Activated CD8-positive, alpha-beta memory T cell treated with anti-CD3 and anti-CD28 coated beads for 1 hour (primary cell): ENCODE data around the gene GATA5.

Experiments
- DNase-seq, 2 donors: peaks; one replicate each; pipeline ENCODE4 v3.0.0-alpha.2; 2020; ENCODE audit warnings: low read depth in 1 of 2; ENCODE audit errors: extremely low read depth in 1 of 2

GATA5 gene

DNA sequence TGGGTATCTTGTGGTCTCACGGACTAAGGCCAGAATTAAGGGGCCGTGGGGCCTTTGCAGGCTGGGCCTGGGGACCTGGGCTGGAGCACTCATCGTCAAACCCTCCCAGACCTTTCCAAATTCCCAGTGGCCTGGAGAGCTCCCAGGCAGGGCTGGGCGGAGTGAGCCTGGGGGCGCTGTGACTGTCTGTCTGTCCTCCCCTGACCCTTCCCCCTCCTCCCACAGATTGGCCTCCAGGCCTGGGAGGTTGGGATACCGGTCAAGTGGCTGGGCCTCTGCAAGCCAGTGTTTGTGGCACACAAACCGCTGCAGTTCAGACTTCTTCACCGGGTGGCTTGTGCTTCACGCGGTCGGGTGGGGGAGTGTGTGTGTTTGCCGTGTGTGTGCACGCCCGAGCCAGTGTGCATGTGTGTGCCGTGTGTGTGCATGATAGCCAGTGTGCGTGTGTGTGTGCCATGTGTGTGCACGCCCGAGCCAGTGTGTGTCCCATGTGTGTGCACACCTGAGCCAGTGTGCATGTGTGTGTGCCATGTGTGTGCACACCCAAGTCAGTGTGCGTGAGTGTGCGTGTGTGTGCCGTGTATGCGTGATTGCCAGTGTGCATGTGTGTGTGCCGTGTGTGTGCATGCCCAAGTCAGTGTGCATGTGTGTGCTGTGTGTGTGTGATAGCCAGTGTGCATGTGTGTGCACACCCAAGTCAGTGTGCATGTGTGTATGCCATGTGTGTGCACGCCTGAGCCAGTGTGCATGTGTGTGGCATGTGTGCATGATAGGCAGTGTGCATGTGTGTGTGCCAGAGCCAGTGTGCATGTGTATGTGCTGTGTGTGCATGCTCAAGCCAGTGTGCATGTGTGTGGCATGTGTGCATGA is 54.7 kb downstream of the GATA5 start:
- DNase-seq, result no peak

GRCh38 chr20:62419759-62420158 is 56.0 kb downstream of the GATA5 start:
- DNase-seq, result no peak

DNA sequence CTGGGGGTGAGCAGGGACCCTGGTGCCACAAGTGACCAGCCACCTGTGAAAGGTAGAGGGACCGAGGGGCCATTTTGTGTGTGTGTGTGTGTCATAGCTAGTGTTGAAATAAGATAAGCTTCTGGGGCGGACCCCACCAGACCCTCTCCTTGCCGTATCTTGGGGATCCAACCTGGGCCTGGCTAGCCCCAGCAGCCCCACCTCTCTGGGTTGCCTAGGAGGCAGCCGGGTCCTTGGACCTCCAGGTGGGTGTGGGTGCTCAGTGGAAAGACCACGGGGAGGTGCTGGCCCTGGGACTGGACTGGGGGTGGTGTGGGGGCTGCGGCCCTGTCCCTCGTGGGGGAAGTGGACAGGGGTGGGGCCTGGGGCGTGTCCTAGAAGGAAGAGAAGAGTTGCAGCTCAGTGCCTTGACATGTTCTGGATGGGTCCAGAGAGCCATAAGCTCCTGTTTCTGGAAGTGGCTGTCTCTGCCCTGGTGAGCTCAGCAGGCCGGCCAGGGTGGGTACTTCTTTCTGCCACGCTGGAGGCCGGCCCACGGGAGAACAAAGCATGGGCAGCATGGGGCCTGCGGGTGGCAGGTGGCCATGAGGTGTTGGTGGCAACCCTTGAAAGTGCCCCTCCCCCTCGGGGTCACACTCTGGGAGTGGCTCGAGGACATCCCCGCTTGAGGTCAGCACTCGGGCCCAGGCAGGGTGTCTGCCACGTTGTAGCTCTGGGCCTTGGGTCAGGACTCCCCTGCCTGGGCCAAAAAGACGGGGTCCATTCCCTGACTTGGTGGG is 56.9 kb downstream of the GATA5 start:
- DNase-seq, result no peak

- DNase-seq, result no peak
Observed at GRCh38 chr20:62417981-62418708, 57.6 kb downstream of the GATA5 start.

- DNase-seq, result no peak
Observed at GRCh38 chr20:62416651-62417637, 58.9 kb downstream of the GATA5 start.

DNA sequence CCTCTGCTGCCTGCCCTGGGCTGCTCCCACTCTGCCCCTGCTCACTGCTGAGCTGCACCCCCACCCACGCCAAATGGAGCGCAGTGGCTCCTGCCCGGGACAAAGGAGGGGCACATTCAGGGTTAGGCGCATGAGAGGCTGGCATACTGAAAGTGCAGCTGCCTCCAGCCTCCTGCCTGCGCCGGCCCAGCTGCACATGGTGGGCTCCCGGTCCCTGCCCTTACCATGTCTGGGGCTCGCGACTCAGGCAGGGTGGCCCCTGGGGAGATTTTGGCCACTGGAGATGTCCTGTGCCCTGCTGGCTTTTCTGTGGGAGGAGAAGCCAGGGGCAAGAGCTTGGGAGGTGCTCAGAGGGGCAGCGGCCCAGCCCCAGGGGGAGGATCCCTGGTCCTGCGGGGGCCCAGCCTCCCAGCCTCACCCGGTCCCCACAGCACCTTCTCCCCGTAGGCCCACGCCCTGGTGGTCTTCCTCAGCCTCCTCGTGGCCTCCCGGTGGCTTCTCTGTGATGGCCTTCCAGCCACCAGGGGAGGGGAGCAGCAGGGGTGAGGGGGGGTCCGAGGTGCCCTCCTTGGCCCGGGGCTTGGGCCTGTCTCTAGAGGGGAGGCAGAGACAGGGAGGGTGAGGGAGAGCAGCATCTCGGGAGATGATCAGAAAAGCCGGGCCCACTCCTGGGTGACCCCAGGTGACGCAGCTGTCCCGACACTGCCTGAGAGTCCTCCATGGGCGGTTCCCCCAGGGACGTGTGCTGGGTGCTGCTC is 60.3 kb downstream of the GATA5 start:
- no peak for DNase-seq

DNA sequence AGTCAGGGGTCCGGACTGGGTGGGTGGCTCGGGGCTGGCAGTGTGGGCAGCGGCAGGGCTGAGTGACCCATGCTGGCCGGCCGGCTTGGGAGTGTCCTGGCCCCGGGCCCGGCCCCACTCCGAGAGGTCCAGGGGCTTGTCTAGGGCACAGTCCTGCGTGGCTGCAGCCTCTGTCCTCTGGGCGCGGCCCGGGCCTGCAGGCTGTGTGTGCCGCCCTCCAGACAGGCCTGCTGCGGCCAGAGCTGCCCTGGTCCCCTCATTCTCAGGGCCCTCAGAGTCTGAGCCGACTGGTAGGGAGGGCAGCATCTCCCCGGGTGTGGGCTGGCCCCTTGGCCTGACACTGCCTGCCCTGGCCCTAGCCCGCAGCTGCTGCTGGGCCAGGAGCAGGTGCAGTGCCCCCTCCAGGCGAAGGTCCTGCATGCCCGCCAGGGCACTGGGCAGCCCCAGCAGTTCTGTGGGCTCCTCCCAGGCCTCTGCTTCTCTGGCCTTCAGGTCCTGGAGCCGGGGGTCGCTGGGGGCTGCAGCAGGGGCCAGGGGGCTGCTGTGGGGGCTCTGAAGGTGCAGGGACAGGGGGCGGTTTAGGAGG is 61.8 kb downstream of the GATA5 start:
- DNase-seq, result no peak
